Smooth muscle cell (in vitro differentiated cells): Measurements from ENCODE around the gene ABCA2. TPM values are rescaled to one million over a fixed set of nuclear protein-coding genes. Genes with fewer than 3 reads are reported as not detected.

ENCODE experiments used
- DNase-seq: peaks from one replicate; lab custom pipeline; 2025; ENCODE audit not compliant: unreplicated experiment; lab: John Stamatoyannopoulos, UW
- H2AFZ ChIP-seq: fragments of 200-600 bp; sonication (generic); 2 replicates; pipeline ENCODE4 v1.6.0; 2016; ENCODE audit warnings: antibody characterized with exemption, low read depth, mild to moderate bottlenecking
- H3F3A ChIP-seq: fragments of 200-600 bp; sonication (generic); 2 replicates; pipeline ENCODE4 v1.6.0; 2017; ENCODE audit warnings: antibody characterized with exemption, low read depth
- H3K27ac ChIP-seq: fragments of 200-600 bp; sonication (generic); 2 replicates; pipeline ENCODE4 v1.5.1; 2016; ENCODE audit warnings: low read depth, mild to moderate bottlenecking
- H3K27me3 ChIP-seq: fragments of 200-600 bp; sonication (generic); 2 replicates; pipeline ENCODE4 v1.6.1; 2016; ENCODE audit warnings: low read depth, mild to moderate bottlenecking
- H3K36me3 ChIP-seq: fragments of 200-600 bp; sonication (generic); 2 replicates; pipeline ENCODE4 v1.5.1; 2016; ENCODE audit warnings: low read depth
- H3K4me1 ChIP-seq: fragments of 200-600 bp; sonication (generic); 2 replicates; pipeline ENCODE4 v1.5.1; 2016; ENCODE audit warnings: low read depth
- H3K4me2 ChIP-seq: fragments of 200-600 bp; sonication (generic); 2 replicates; pipeline ENCODE4 v1.6.0; 2016; ENCODE audit warnings: mild to moderate bottlenecking
- H3K4me3 ChIP-seq: fragments of 200-600 bp; sonication (generic); 2 replicates; pipeline ENCODE4 v1.5.1; 2016; ENCODE audit warnings: mild to moderate bottlenecking
- H3K79me2 ChIP-seq: fragments of 200-600 bp; sonication (generic); 2 replicates; pipeline ENCODE4 v1.6.0; 2016; ENCODE audit warnings: low read depth, mild to moderate bottlenecking
- H3K9ac ChIP-seq: fragments of 200-600 bp; sonication (generic); 2 replicates; pipeline ENCODE4 v1.6.0; 2016; ENCODE audit warnings: low read depth
- H3K9me3 ChIP-seq: fragments of 200-600 bp; sonication (generic); replicated peaks from 2 replicates; pipeline ENCODE4 v1.5.1; 2016; ENCODE audit warnings: low read depth
- H4K20me1 ChIP-seq: fragments of 200-600 bp; sonication (generic); 2 replicates; pipeline ENCODE4 v1.6.0; 2016; ENCODE audit warnings: low read depth
- WGBS: methylation state at CpG from one replicate; pipeline ENCODE4 v1.1.7; 2016; ENCODE audit warnings: low lambda C conversion rate; 5-methylcytosine and 5-hydroxymethylcytosine counted together
- polyA plus RNA-seq: library from polyadenylated mRNA; unstranded; fragments of >200 nt; fragmentation: Nextera tagmentation; extraction: Ambion mirVana; gene quantifications from 2 replicates; pipeline ENCODE4 v1.2.1, GENCODE V29; 2016
- total RNA-seq: library from RNA; depleted of rRNA; stranded (reverse); fragments of >200 nt; gene quantifications from 2 replicates; pipeline ENCODE4 v1.2.3, GENCODE V29; 2014
- TF ChIP-seq, protein P1 (sequence below): fragments of 200-600 bp; sonication (generic); IDR thresholded peaks from 2 replicates; pipeline ENCODE4 v1.5.1; 2017; ENCODE audit warnings: borderline replicate concordance, mild to moderate bottlenecking, antibody characterized with exemption; ENCODE audit not compliant: insufficient read depth, poor library complexity, severe bottlenecking

Gene ABCA2
- total and polyA plus RNA-seq, 2 experiments from 2014 or later, result 15.9 to 26.2 TPM

DNA sequence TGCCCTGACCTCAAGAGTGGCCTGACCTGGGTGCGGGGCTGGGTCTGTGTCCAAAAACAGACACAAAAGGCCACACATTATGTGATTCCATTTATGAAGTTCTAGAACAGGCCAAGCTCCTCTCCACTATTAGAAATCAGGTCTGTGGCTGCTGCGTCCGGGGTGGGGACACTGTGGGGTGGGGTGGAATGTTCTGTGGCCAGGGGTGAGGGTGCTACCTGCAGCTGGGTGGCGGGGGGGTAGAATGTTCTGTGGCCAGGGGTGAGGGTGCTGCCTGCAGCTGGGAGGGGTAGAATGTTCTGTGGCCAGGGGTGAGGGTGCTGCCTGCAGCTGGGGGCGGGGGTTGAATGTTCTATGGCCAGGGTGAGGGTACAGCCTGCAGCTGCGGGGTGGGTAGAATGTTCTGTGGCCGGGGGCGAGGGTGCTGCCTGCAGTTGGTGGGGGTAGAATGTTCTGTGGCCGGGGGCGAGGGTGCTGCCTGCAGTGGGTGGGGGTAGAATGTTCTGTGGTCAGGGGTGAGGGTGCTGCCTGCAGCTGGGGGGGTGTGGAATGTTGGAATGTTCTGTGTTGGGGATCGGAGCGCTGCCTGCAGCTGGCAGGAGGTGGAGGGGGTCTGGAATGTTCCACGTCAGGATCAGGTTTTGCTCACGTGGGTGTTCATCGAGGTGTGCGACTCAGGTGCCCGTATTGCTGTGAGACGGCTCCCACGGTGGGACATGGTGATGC is 67.7 kb downstream of the ABCA2 start:
- Histone ChIP-seq H3K9ac (no peak overlapping the region), H3K4me1 (no peaks in the 10 kb centered on the region), H3K27ac (no peak overlapping the region), H3K4me2 (no peak overlapping the region), H3K9me3 (no peaks in the 10 kb centered on the region), H3F3A (no peaks in the 10 kb centered on the region), H3K27me3 (no peaks in the 10 kb centered on the region), H4K20me1 (no peaks in the 10 kb centered on the region), H3K79me2 (no peaks in the 10 kb centered on the region), H3K36me3 (no peaks in the 10 kb centered on the region), H2AFZ (no peak overlapping the region), H3K4me3 (no peak overlapping the region)
- TF ChIP-seq, protein P1, sequence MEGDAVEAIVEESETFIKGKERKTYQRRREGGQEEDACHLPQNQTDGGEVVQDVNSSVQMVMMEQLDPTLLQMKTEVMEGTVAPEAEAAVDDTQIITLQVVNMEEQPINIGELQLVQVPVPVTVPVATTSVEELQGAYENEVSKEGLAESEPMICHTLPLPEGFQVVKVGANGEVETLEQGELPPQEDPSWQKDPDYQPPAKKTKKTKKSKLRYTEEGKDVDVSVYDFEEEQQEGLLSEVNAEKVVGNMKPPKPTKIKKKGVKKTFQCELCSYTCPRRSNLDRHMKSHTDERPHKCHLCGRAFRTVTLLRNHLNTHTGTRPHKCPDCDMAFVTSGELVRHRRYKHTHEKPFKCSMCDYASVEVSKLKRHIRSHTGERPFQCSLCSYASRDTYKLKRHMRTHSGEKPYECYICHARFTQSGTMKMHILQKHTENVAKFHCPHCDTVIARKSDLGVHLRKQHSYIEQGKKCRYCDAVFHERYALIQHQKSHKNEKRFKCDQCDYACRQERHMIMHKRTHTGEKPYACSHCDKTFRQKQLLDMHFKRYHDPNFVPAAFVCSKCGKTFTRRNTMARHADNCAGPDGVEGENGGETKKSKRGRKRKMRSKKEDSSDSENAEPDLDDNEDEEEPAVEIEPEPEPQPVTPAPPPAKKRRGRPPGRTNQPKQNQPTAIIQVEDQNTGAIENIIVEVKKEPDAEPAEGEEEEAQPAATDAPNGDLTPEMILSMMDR, result no peak
- no peak for DNase-seq
- WGBS, result 82% methylated on average over 13 of the region's 19 CpGs

DNA sequence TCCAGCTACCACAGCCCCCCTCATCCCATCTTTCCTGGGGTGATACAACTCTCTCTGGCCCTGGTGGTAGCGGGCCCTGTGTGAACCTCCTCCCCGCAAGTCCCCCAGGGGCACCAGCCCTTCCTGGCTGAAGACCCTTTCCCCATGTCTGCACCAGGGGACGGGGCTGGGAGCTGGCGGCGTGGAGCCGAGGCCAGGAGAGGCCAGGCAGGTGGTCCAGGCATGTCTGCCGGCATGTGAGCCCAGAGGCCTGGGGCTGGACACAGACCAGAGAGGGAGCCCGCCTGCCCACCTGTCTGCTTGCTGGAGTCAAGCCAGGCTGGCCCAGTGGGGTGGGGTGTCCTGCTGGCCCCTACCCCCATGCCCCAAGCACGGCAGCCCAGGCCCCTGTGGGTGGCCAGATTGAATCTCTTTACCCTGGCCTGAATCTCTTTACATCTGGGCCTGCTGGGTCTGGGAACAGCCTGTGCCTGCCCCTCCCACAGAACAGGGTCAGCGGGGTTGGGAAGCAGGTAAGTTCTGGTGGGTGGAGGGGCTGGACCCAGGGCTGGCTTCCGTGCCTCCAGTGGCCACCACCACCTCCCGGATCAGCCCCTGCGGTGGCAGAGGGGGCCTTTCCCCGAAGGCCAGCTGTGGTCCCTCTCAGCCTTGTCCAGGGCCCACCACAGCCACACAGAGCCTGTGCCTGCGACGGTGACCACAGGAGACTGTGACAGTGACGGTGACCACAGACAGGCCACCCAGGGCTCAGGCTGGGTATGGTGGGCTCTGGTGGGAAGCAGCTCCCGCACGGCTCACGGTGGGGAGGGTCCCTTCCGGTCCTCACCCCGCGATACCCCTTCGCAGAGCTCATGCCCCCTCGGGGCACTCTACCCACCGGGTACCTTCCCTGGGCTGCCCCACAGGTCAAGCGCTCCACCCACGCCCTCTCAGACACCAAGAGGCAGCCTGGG is 68.9 kb downstream of the ABCA2 start:
- WGBS, result 88% methylated on average over 28 of the region's 28 CpGs
- Histone ChIP-seq H3K9ac (no peak overlapping the region), H3K27ac (no peak overlapping the region), H3K36me3 (no peaks in the 10 kb centered on the region), H3K4me3 (no peak overlapping the region), H3K4me2 (no peak overlapping the region), H3K4me1 (no peaks in the 10 kb centered on the region), H4K20me1 (no peaks in the 10 kb centered on the region), H3F3A (no peaks in the 10 kb centered on the region), H3K9me3 (no peaks in the 10 kb centered on the region), H3K79me2 (no peaks in the 10 kb centered on the region), H3K27me3 (no peaks in the 10 kb centered on the region), H2AFZ (no peak overlapping the region)
- no peak for DNase-seq
- TF ChIP-seq, protein P1, result no peak

GRCh38 chr9:136958473-136958872 is 69.6 kb downstream of the ABCA2 start:
- no peaks in the 10 kb centered on the region for H3K27me3 ChIP-seq
- no peaks in the 10 kb centered on the region for H3K9me3 ChIP-seq
- no peak overlapping the region for H3K9ac ChIP-seq
- H3K27ac ChIP-seq, result no peak overlapping the region
- H4K20me1 ChIP-seq, result no peaks in the 10 kb centered on the region
- no peaks in the 10 kb centered on the region for H3K36me3 ChIP-seq
- TF ChIP-seq, protein P1, result no peak
- H3K79me2 ChIP-seq, result no peaks in the 10 kb centered on the region
- WGBS, result 96% methylated on average over 6 of the region's 7 CpGs
- H3K4me1 ChIP-seq, result no peaks in the 10 kb centered on the region
- DNase-seq, result no peak
- H3K4me3 ChIP-seq, result no peak overlapping the region
- H3K4me2 ChIP-seq, result no peak overlapping the region
- no peaks in the 10 kb centered on the region for H3F3A ChIP-seq
- no peak overlapping the region for H2AFZ ChIP-seq
